GM12891 (cell line): ENCODE data around the gene NDP.

Source experiments
- POLR2AphosphoS5 ChIP-seq: IDR thresholded peaks from 2 replicates; pipeline ENCODE4 v1.6.1; 2011; ENCODE audit warnings: low read depth, low read length, control low read depth
- SPI1 ChIP-seq: IDR thresholded peaks from 2 replicates; pipeline ENCODE4 v1.6.1; 2011; ENCODE audit warnings: low read depth, low read length, control low read depth
- TAF1 ChIP-seq: IDR thresholded peaks from 2 replicates; pipeline ENCODE4 v1.6.1; 2011; ENCODE audit warnings: low read depth, low read length, control low read depth

- TF ChIP-seq POLR2AphosphoS5 (no peak), SPI1 (no peak), TAF1 (no peak)
Observed at GRCh38 chrX:44019911-44020310, 46.7 kb upstream of the NDP start.
